DMS 273 (cell line): ENCODE measurements around the gene SPA17.

Experiments
- DNase-seq: peaks from one replicate; lab custom pipeline; 2025; ENCODE audit not compliant: unreplicated experiment; lab: John Stamatoyannopoulos, UW

Gene SPA17

DNA sequence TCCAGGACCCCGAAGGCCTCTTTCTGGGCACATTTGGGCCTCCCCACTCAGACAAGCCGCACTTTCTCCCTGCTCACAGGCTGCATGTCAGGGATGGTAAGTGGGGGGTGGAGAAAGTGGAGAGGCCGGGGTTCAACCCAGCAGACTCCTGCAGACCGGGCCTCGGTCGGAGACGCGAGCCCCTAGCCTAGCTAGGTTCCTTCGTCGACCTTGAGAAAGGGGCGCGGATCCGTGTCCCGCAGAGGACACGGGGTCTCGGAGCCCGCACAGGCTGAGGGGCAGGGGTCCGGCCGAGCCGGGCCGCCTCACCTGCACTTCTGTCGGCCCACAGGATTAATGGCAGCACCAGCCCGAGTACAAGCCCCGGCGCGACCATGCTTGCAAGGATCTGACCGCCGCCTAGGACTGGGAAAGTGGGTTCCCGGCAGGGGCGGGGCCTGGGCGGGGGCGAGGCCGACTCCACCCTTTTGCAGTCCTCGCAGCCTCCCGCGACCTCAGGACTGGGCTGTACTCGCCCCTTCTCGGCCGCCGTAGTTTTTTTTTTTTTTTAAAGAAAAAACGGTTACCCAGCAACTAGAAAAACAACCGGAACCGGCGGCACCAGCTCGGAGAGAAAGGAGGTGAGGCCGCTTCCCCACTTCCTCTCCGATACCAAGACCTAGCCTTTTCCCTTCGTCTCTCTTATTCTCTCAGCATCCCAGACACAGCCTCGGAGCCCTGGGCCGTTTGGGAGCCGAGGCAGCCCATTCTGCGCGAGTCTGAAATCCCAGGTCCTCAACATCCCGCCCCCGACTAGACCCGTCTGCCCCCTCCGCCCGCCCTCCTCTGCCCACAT, at the start of gene SPA17, which contains the start of gene SIAE:
SPA17 (plus strand) TSS at position 572 of the 835 bp plus-strand sequence. CDS start 1,361 bp downstream, outside the sequence.
SIAE (minus strand) TSS at position 407 of the 835 bp plus-strand sequence; CDS start at position 376, 31 bp downstream.
- peak; percentile 93 for DNase-seq

DNA sequence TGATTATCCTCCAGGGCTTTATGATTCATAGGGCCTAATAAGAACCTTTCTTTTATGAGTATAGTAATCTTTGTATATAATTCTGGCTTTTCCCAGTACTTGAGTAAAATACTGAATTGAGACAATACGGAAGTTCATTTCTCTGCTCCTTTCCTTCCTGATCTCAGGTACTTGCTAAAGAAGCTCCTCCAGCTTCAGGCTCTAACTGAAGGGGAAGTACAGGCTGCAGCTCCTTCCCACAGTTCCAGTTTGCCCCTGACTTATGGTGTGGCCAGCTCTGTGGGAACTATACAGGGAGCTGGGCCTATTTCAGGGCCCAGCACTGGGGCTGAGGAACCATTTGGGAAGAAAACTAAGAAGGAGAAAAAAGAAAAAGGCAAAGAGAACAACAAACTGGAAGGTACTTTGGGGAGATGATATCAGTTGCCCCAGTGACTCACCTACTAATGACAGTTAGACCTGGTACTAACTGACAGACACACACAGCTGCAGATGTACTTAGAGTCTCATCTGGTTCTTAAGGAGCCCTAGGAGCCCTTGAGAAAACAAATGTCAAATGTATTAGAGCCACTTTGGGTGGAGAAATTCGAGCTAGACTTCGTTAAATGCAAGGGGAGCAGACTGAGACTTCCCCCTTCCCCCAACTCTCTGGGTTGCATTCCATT, 48.1 kb upstream of the SPA17 start:
- no peak for DNase-seq

DNA sequence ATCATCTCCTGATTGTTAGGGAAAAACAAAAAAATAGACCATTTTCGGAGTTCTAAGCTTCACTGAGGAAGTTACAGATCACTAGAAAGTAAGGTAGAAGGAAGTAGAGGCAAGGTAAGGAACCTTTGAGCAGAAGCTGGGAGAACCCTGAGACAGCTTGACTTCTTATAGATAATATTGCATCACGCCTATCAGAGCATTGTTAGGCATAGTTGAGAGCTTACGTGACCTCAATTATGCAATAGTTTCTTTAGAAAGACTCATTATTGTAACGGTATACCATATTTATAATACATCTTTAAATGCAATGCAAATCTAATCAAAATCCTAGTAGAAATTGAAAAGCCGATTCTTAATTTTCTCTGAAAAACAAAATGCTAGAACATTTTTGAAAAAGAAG, 46.2 kb upstream of the SPA17 start:
- no peak for DNase-seq

DNA sequence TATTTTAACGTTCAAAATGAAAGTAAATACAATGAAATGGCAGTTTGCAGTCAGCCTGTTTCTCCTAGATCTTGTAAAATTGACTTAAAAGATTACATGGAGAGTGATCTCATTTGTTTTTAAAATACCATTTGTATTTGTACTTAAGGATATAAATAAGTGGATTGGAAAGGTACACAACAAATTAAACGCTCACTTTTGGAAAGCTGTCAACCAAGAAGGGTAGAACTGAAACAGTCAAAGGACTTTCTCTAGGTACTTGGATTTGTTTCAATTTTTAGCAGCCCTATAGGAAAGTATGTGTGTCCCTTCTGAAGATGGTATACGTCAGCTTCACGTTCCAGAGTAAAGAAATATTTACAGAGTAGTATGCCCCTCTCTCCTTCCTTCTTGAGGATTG, 43.7 kb upstream of the SPA17 start:
- no peak for DNase-seq

DNA sequence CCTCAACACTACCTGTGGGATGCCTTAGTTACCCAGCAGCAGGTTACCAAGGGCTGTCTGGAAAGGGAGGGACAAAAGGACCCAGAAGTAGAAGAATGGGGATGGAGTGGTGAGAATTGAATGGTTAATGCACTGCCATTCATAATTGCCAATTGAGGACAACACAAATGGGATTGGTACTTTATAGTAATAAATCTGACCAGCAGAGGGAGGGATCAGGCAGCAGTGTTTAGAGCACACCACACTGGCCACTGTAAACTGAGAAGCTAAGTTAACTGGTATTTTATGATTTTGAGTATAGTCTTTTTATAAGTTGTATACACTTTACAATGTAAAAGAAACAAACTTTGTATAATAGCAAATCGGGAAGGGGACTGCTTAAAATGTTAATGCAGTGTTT, 40.3 kb upstream of the SPA17 start:
- DNase-seq = peak; percentile 7

DNA sequence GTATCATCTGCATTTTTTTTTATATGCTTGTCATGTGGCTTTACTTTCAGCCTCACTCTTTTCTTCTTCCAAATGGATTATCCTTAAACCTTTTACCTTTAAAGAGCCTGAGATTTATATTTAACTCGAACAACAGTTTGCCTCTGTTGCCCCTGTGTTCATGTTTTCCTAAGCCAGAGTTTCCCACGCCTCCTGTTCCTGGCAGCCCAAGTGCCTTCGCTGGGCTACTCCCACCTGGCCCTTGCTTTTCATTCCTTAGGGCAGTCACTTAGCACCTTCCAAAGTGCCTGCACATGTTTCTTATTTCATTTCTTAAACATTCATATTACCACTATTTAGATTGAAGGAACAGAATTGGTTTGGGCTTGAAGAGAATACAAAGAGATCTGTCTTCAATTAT, 37.8 kb upstream of the SPA17 start:
- DNase-seq = no peak

DNA sequence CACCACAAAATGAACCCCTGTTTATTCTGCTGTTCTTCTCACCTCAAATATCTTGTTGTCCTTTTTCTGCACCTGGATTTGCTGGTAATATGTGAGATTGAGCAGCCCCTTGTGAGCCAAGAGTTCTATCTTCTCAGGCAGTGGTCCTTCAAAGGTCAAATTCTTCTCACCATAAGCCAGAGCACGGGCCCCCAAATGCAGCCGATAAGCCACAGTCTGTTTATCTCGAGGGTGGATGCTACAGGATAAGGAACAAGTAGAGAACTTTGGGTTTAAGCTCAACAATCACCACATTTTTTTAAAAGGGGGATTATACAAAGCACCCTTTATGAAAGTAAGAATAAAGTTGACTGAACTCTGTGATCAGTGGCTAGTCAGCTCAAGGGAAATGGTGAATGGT, 35.2 kb upstream of the SPA17 start:
- no peak for DNase-seq

DNA sequence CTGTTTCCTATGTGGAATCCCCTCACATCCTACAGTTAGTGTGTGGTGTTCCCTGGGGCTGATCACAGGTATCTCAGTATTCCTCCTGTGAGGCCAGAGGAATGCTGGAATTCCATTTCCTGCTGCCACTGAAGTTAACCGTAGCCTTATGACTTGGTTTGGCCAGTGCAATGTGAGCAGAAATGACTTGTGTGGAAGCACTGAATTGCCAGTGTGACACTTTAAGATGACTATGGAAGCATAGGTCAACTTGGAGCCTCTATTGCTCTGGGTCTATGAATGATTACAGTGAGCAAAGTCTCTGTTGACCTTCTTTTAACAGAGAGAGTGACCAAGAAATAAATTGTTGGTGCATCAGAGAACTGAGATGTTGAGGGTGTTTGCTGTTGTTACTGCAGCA, 34.5 kb upstream of the SPA17 start:
- DNase-seq = no peak

DNA sequence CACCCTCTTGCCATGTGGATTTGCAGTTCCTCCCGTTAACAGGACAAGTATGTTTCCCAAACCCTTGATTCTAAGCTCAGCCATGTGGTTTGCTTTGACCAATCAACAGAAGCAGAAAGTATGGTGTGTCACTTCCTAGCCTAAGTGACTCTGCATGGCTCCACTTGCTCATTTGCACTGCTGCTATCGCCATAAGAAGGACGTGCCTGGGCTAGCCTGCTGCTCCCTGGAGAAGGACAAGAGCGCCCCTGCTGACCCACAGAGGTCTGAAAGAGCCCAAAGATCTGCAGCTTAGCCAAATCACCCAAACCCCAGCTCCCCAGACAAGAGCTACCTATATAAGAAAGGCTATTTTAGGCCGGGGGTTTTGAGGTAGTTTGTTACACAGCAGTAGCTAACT, 33.0 kb upstream of the SPA17 start:
- DNase-seq = no peak

DNA sequence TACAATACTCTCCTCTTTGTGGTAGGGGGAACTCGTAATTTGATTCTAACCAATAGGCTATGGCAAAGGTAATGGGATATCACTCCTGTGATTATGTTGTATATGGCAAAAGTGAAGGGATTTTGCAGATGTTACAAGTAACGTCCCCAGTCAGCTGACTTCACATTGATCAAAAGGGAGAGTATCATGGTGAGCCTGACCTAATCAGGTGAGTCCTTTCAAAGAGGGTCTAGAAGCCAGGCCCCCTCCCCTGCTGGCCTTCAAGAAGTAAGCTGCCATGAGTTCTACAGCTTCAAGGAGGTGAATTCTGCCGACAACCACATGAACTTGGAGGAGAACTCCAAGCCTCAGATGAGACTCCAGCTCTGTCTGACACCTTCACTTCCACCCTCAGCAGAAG, 31.1 kb upstream of the SPA17 start:
- DNase-seq = no peak

DNA sequence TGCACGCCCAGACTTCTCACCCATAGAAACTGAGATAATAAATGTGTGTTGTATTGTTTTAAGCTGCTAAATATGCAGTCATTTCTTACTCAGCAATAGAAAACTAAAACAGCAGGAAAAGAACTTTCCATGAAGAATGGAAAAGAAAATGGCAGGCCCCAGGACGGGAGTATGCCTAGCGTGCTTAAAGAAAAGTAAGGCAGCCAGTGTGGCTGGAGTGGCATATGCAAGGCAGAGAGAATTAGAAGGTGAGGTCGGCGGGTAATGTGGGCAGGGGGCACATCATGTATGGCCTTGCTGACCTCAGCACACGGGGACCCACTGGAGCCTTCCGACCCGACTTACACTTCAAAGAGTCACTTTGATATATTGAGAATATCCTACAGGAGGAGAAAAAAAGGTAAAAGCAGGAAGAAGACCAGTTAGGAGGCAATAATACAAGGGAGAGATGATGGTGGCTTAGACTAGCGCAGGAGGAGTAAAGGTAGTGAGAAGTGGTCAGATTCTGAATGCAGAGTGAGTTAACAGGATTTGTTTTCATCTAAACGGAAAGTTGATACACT, 30.6 kb upstream of the SPA17 start:
- DNase-seq = no peak

DNA sequence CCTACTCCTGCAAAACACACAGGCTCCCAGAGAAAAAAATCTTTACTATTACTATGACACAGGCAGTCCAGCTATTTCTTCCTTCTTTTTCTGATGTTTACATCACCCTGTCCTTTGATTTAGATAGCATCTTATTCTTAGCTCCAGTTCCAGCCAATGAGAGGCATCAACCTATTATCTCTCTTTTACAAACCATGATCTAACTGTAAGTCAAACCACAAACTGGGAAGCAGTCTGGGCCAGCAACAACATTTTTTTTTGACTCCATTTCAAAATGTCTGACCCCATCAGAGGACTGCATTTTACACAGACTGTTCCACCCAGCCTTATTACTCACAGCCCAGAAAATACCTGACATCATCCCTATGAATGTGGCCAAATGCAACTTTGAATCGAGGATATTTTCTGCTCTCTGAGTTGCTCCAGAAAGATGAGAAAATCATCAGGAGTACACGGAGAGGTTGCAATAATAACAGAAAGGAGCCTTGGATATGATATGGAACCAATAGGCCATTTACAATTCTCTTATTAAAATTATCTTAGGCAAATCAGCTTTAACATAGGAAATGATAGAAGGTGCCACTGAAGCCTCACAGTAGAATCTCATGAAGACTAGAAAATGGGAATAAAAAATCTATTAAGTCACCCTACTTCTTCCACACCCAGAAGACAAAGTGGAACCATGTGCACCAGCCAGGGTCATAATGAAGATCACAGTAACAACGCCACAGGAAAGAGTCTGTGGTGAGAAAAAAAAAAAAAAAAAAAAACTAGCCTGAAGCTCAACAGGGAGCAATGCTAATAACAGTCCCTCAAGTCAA, 29.9 kb upstream of the SPA17 start:
- DNase-seq = no peak

DNA sequence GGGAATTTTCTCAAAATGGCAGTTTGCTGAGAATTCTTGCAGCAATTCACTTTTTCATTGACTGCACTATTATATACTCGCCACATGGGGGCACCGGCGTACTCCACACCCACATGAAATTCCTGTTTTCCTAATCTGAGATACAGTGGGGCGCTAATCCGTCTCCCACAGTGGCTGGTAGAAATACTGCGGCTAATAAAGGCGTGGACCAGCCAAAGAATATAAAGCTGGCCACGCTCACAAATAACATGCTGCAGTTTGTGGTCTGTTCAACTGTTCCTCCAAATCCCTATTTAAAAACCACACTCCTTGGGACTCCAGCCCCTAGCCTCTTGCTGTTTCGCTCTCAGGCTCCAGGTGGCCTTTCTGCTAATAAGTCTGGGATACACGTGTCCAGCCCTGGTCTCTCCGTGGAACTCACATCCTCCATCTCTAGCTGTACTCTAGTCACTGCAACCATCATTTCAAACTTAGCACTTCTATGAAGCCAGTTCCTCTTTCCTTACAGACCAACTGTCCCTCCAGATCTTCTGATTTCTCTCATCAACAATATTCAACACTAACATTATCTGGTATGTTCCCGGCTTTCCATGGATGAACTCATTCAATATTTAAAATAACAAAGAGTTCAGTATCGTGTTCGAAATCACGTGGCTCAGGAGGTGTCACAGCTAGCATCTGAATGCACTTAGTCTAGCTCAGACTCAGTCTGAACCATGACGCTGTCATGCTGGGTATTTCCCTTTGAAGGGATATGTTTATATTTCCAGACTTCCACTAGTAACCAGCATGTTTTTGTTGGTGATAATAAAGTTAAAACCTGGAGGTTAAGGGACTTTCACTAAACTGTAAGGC, 29.1 kb upstream of the SPA17 start:
- peak; percentile 78 for DNase-seq

DNA sequence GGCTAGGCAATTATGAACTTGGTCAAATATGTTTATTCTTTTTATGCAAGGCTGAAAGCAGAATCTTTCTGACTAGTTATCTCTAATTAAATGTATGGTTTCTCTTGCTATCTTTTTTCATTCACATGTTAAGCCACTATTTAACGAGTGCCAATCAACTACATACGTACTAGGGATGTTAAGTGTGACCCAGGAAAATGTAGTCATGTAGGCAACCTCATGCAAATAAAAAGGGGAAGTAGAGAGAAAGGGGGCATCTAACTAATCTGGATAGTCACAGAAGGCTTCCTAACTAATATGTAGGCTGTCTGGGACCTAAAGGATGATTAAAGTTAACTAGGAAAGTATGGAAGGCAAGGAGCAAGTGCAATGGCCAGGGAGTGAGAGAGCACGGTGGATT, 27.6 kb upstream of the SPA17 start:
- no peak for DNase-seq

DNA sequence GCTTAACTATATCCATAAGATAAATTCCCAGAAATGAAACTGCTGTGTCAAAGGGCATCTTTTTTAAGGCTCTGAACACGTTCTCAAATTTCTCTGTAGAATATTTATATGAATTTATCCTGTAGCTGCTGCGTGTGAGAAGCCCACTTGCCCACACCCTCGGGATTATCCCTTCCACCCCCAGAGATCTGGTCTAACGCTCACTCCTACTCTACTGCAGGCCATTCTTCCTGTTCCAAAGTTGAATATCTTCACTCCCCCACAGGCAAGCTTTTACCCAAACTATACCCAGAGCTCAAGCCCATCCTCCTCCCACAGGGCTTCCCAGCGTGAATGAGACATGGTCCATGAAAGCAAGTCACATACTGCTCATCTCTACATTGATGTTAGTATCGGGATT, 25.1 kb upstream of the SPA17 start:
- no peak for DNase-seq

DNA sequence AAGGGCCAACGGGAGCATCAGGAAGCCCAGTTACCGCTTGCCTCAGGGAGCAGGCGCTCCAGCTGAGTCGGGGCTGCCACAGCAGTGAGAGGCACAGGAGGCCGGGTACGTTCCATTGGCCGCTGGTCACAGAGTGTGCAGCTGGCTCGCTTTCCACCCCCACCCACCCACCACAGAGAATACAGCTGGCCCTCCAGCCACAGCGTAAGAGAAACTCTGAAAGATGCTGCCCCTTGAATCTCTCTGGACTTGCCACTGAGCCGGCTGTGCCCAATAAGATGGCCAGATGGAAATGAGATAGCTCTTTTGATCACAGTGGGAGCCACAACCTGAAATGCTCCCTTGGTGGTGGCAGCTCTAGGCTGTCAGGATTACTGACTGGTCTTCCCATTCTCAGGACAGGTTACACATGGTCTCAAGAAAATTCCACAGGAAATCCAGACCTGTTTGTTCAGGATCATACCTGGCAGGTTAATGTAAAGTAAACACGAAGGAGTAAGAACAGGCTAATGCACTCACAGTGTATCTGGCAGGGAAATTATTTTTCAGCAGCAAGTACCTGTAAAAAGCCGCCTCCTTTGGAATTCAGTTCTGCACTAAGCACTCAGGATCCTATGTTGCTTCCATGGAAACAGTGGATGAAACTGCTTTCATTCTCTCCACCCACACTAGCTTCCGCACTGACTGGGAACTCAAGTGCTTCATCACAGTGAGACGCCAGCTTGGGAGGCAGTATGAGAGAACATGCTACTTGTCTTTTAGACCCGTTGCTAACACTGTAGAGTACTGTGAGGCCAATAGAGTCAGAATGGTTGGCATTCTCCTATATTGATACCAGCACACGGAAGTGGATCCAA, 16.7 kb upstream of the SPA17 start:
- peak; percentile 82 for DNase-seq

DNA sequence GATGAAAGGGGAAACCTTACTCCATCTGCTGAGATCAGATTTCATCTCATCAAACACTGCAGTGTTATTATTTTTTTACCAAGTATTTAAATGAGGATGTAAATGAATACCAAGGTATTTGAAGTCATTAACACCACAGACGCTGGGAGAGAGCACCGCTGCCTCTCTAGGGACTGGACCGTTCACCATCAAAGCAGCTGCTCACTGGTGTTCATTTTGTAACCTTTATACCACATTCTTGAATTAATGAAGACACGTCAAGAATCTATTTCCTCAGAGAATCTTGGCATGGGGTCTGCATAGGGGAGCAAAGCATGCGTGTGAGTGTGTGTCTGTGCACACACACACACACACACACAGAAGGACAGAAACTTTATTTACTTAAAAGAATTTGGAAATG, 15.8 kb upstream of the SPA17 start:
- DNase-seq = peak; percentile 55

DNA sequence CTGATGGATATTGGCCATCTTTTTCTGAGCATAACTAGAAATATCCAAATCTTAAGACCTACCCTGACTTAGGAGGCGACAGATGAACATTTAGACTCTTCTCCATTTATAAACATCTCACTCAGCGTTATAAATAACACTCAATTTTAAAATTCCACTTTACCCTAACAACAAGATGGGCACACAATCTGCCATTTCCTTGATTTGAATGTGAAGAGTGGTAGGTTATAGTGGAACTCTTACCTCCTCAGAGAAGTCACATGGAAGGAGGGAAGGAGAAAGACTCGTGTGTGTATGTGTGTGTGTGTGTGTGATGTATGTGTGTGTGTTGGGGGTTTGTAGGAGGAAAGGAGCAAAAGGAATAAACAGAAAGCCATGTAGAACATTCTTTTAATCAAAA, 15.2 kb upstream of the SPA17 start:
- no peak for DNase-seq

DNA sequence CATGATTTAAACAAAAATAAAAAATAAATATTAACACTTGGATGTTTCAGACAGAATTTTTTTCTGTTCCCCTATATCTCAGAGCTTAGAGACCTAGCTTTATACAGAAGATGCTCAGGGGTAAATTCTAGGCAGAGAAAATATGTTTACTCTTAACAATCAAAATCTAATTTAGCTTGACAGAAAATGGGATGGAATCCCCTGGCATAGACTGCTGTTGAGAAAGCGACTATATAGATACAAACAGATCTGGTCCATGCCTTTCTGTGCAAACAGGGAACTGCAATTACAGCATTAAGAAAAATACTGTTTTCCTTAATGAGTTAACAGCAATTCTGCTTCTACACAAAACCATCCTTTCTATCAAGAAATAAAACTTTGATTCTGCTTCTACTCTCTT, 14.7 kb upstream of the SPA17 start:
- DNase-seq = no peak
